Neutrophil (primary cell): ENCODE data around the gene MYBPHL.

Experiments
- H3K27ac ChIP-seq: fragments of 200-600 bp; sonication (generic); 2 replicates; pipeline ENCODE4 v1.5.1; 2016; ENCODE audit warnings: mild to moderate bottlenecking, moderate library complexity
- H3K27me3 ChIP-seq: fragments of 200-600 bp; sonication (generic); 2 replicates; pipeline ENCODE4 v1.6.0; 2016; ENCODE audit warnings: mild to moderate bottlenecking
- H3K36me3 ChIP-seq: fragments of 200-600 bp; sonication (generic); 2 replicates; pipeline ENCODE4 v1.5.1; 2017
- H3K4me1 ChIP-seq, 2 experiments: fragments of 200-600 bp in 1 of 2; sonication (generic) in 1 of 2; 1 replicate in 1 of 2; 2 replicates in 1 of 2; pipeline versions ENCODE4 v1.5.1 to v1.6.1; 2013 to 2016; ENCODE audit warnings: low read depth in 1 of 2, low read length in 1 of 2, mild to moderate bottlenecking in 1 of 2, moderate library complexity in 1 of 2; ENCODE audit not compliant: control insufficient read depth in 1 of 2, insufficient read depth in 1 of 2
- H3K4me3 ChIP-seq, 2 experiments: fragments of 200-600 bp in 1 of 2; sonication (generic) in 1 of 2; 1 replicate in 1 of 2; 2 replicates in 1 of 2; pipeline ENCODE4 v1.5.1; 2013 to 2016; ENCODE audit warnings: low read depth in 1 of 2, low read length in 1 of 2, mild to moderate bottlenecking in 1 of 2, moderate library complexity in 1 of 2
- H3K9me3 ChIP-seq: fragments of 200-600 bp; sonication (generic); 2 replicates; pipeline ENCODE4 v1.5.1; 2016
- TF ChIP-seq, protein P1 (sequence below): fragments of 200-600 bp; sonication (generic); IDR thresholded peaks from 2 replicates; pipeline ENCODE4 v1.5.1; 2016; ENCODE audit warnings: antibody characterized with exemption

Gene MYBPHL, protein sequence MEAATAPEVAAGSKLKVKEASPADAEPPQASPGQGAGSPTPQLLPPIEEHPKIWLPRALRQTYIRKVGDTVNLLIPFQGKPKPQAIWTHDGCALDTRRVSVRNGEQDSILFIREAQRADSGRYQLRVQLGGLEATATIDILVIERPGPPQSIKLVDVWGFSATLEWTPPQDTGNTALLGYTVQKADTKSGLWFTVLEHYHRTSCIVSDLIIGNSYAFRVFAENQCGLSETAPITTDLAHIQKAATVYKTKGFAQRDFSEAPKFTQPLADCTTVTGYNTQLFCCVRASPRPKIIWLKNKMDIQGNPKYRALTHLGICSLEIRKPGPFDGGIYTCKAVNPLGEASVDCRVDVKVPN

DNA sequence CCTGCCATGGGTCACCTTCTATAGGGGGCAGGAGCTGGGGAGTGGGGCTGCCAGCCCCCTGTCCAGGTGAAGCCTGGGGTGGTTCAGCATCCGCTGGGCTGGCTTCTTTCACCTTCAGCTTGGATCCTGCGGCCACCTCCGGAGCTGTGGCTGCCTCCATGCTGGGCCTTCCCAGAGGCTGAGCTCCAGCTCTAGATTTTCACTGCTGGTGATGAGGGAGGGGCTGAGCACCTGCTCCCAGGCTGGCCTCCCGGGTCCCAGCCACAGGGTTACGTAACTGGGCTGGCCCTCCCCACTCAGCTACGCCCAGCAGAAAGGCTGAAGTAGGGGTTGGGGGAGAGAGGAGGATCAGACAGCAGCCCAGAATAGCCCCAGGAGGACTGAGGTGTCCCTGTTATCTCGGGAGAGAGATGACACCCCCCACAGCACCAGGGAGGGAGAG, at the start of gene MYBPHL:
TSS of gene MYBPHL (minus strand) at position 180 of the 442 bp plus-strand sequence. CDS start at position 160, 20 bp downstream.
- H3K4me1 ChIP-seq: peaks cover 7 to 9% of the 10 kb centered on the region in 2 experiments
- H3K27ac ChIP-seq: no peak within 1 kb of the TSS
- no peaks in the 10 kb centered on the region for H3K9me3 ChIP-seq
- TF ChIP-seq, protein P1, sequence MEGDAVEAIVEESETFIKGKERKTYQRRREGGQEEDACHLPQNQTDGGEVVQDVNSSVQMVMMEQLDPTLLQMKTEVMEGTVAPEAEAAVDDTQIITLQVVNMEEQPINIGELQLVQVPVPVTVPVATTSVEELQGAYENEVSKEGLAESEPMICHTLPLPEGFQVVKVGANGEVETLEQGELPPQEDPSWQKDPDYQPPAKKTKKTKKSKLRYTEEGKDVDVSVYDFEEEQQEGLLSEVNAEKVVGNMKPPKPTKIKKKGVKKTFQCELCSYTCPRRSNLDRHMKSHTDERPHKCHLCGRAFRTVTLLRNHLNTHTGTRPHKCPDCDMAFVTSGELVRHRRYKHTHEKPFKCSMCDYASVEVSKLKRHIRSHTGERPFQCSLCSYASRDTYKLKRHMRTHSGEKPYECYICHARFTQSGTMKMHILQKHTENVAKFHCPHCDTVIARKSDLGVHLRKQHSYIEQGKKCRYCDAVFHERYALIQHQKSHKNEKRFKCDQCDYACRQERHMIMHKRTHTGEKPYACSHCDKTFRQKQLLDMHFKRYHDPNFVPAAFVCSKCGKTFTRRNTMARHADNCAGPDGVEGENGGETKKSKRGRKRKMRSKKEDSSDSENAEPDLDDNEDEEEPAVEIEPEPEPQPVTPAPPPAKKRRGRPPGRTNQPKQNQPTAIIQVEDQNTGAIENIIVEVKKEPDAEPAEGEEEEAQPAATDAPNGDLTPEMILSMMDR: no peak
- H3K4me3 ChIP-seq: no peak within 1 kb of the TSS
- peaks cover 37% of the 10 kb centered on the region for H3K36me3 ChIP-seq
- H3K27me3 ChIP-seq: no peaks in the 10 kb centered on the region

DNA sequence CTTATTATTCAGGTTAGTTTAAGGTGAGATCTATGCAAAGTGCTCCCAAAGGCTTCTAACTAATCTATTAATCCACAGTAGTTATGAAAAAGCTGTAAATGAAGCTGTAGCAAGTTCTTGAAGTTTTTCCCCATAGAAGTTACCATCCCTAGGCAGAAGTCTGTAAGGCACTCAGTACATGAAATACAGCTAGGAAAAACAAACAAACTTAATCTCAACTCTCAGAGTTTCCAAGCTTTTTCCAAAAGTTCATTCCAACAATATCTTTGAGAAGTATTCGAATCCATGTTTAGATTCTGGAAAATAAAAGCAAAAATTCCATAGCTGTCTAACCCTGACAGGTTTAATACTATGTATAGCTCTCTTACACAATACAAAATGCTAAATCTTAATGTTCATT, 49.7 kb upstream of the MYBPHL start:
- no peaks in the 10 kb centered on the region for H3K9me3 ChIP-seq
- H3K4me3 ChIP-seq: no peak overlapping the region
- no peak overlapping the region for H3K27ac ChIP-seq
- TF ChIP-seq, protein P1: no peak
- H3K36me3 ChIP-seq: peaks cover 54% of the 10 kb centered on the region
- H3K4me1 ChIP-seq: peaks cover 0 to 7% of the 10 kb centered on the region in 2 experiments
- no peaks in the 10 kb centered on the region for H3K27me3 ChIP-seq

DNA sequence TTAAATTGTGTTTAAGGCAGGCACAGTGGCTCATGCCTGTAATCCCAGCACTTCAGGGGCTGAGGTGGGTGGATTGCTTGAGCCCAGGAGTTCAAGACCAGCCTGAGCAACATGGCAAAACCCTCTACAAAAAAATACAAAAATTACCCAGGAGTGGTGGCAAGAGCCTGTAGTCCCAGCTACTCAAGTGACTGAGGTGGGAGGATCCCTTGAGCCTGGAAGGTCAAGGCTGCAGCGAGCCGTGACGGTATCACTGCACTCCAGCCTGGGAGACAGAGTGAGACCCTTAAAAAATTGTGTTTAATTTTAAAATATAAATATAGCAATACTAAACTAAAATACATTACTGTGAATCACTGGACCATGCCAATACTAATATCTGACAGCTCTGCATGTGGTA, 48.1 kb upstream of the MYBPHL start:
- Histone ChIP-seq H3K4me3 (no peak overlapping the region), H3K27me3 (no peaks in the 10 kb centered on the region), H3K27ac (no peak overlapping the region), H3K9me3 (no peaks in the 10 kb centered on the region), H3K36me3 (peaks cover 70% of the 10 kb centered on the region), H3K4me1 (no peaks in the 10 kb centered on the region)
- TF ChIP-seq, protein P1: no peak

DNA sequence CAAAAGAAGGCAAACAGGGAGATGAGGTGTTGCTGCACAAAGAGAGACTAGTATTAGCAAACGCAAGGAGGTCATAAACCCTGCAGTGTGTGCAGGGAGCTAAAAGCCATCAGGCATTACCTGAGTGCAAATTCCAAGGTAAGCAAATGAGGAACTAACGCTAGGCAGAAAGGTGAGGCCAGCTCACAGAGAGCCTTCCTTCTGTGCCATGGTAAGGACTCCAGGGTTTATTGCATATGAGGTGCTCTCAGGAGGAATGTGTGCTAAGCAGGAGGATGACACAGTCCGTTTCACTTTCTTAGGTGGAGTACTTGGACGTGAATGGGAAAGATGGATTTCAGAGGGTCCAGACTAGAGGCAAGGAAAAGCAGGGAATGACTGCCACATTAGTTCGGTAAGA, 44.6 kb upstream of the MYBPHL start:
- Histone ChIP-seq H3K9me3 (no peaks in the 10 kb centered on the region), H3K36me3 (peaks cover 88% of the 10 kb centered on the region), H3K4me3 (no peak overlapping the region), H3K27ac (no peak overlapping the region), H3K27me3 (no peaks in the 10 kb centered on the region), H3K4me1 (no peaks in the 10 kb centered on the region)
- TF ChIP-seq, protein P1: no peak

DNA sequence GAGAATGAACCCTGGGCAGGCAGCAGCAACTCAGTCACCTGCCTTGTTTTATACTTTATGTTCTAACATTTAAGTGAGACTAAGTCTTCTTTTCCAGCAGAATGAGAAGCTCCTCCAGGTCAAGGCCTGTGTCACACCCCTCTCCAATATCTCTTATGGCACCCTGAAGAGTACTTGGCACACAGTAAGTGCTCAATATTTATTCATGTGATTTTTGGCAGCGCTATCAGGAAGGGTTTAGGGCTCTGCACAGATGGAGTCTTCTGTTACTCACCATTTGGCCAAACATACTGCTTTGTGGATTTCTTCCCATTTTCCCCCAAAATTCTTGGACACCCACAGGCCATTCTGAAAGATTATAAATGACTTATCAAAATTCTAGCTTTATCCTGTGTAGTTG, 43.8 kb upstream of the MYBPHL start:
- no peaks in the 10 kb centered on the region for H3K4me1 ChIP-seq
- no peaks in the 10 kb centered on the region for H3K27me3 ChIP-seq
- no peak overlapping the region for H3K27ac ChIP-seq
- H3K36me3 ChIP-seq: peaks cover 91% of the 10 kb centered on the region
- H3K4me3 ChIP-seq: no peak overlapping the region
- TF ChIP-seq, protein P1: no peak
- no peaks in the 10 kb centered on the region for H3K9me3 ChIP-seq
